NT2/D1 (cell line): ENCODE data around the gene GFOD1.

Experiments used
- DNase-seq: peaks from one replicate; pipeline ENCODE4 v3.0.0-alpha.2; 2011; ENCODE audit warnings: low read depth, low spot score
- H3K27me3 ChIP-seq: 2 replicates; pipeline ENCODE4 v1.6.0; 2011; ENCODE audit warnings: mild to moderate bottlenecking; ENCODE audit not compliant: insufficient read length, insufficient read depth
- H3K36me3 ChIP-seq: 2 replicates; pipeline ENCODE4 v1.6.1; 2011; ENCODE audit warnings: mild to moderate bottlenecking, low read length, mixed read lengths; ENCODE audit not compliant: insufficient read depth, insufficient read length
- H3K4me1 ChIP-seq: 2 replicates; pipeline ENCODE4 v1.5.1; 2011; ENCODE audit not compliant: insufficient read depth, insufficient read length
- H3K4me3 ChIP-seq: 2 replicates; pipeline ENCODE4 v1.5.1; 2011; ENCODE audit warnings: low read depth; ENCODE audit not compliant: insufficient read length
- H3K9ac ChIP-seq: 2 replicates; pipeline ENCODE4 v1.6.0; 2011; ENCODE audit warnings: low read depth; ENCODE audit not compliant: insufficient read length
- H3K9me3 ChIP-seq: 2 replicates; pipeline ENCODE4 v1.5.1; 2011; ENCODE audit warnings: mild to moderate bottlenecking, low read length; ENCODE audit not compliant: insufficient read depth
- SUZ12 ChIP-seq: IDR thresholded peaks from 2 replicates; pipeline ENCODE4 v1.6.1; 2011; ENCODE audit not compliant: insufficient read length, insufficient read depth; ENCODE audit errors: extremely low read depth
- YY1 ChIP-seq: IDR thresholded peaks from 2 replicates; pipeline ENCODE4 v1.6.1; 2011; ENCODE audit not compliant: insufficient read length, insufficient read depth
- ZNF274 ChIP-seq: IDR thresholded peaks from 2 replicates; pipeline ENCODE4 v1.6.1; 2011; ENCODE audit warnings: mild to moderate bottlenecking, low read depth, low read length

GFOD1 gene, protein sequence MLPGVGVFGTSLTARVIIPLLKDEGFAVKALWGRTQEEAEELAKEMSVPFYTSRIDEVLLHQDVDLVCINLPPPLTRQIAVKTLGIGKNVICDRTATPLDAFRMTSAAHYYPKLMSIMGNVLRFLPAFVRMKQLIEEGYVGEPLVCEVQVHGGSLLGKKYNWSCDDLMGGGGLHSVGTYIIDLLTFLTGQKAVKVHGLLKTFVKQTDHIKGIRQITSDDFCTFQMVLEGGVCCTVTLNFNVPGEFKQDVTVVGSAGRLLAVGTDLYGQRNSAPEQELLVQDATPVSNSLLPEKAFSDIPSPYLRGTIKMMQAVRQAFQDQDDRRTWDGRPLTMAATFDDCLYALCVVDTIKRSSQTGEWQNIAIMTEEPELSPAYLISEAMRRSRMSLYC

DNA sequence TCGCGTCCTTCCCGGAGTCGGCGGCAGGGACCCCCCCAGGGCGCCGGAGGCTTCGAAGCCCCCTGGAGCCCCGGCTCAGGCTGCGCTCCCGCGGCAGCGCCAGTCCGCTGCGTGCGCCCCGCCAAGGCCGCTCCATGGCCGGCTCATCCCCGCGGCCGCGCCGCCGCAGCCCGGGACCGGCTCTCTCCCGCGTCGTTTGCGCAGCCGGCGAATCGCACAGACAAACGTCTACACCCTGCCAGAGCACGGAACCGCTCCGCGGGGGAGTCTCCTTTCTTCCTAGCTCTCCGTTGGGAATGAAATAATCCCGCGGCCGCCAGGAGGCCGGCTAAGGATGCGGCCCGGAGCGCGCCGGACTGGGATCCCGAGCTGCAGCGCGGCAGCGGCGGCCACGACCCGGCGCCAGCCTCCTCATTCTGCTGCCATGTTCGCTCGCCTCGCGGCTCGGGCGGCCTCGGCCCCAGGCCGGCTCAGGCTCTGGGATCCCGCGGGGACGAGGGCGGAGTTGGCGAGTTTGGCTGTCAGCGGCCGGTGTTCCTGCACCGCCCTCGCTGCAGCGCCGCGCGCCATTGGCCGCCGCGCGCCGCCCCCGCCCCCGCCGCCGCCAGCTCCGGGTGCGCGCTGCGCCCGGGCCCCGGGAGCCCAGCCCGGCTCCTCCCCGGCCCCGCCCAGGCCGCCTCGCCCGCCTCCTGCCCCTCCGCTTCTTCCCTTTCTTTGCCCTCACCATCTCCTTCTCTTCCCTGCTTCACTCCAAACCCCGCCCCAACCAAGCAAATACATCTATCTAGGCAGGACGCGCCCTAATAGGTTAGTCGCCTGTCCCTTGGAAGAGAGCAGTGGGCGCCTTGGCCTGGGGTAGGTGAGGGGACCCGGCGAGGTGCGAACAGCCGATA is at the start of gene GFOD1:
Gene GFOD1, minus strand, starts transcription at position 479 of the 893 bp plus-strand sequence. CDS start 710 bp downstream, outside the sequence.
- Histone ChIP-seq H3K4me1 (peaks cover 3% of the 10 kb centered on the region), H3K9ac (peak within 1 kb of the TSS; percentile 71), H3K27me3 (peaks cover 64% of the 10 kb centered on the region), H3K9me3 (no peaks in the 10 kb centered on the region), H3K36me3 (no peaks in the 10 kb centered on the region), H3K4me3 (peak within 1 kb of the TSS; percentile 63)
- TF ChIP-seq ZNF274: no peak
- no peak for TF ChIP-seq SUZ12
- TF ChIP-seq YY1: no peak
- DNase-seq: no peak

DNA sequence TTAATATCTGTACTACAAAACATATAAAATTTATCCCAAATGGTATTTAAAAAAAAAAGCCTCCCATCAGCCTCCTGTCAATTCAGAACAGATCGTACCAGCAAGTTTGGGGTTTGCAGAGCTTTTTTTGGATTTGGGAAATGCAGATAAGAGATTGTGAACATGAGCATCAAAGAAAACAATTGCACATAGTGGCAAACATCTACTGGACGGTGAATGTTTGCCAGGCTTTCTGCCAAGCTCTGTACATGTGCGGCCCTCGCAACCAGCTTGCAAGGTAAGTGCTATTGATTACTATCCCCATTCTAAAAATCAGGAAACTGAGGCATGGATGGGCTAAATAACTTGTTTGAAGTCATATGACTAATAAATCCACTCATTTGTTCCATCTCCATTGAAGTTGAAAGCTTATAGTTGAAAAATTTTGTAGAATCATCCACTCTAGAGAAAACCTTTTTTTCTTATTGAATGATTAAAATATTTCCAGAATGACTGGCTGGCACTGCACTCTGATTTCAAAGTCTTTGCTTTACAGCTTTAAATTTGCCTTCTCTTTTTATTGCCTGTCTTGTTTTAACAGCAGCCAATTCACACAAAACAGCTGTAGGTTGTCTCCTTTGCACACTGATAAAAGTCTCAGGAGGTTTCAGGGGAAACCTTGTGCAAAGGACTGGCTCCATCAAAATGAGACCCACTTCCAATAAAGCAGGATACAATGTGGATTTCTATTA is 49.6 kb upstream of the GFOD1 start:
- H3K9ac ChIP-seq: no peak overlapping the region
- no peaks in the 10 kb centered on the region for H3K9me3 ChIP-seq
- peaks cover 3% of the 10 kb centered on the region for H3K4me1 ChIP-seq
- no peak for TF ChIP-seq SUZ12
- TF ChIP-seq YY1: no peak
- H3K36me3 ChIP-seq: no peaks in the 10 kb centered on the region
- H3K4me3 ChIP-seq: no peak overlapping the region
- no peak for DNase-seq
- no peaks in the 10 kb centered on the region for H3K27me3 ChIP-seq

GRCh38 chr6:13535306-13535705 is 47.9 kb upstream of the GFOD1 start:
- Histone ChIP-seq H3K36me3 (no peaks in the 10 kb centered on the region), H3K4me3 (no peak overlapping the region), H3K9me3 (no peaks in the 10 kb centered on the region), H3K9ac (no peak overlapping the region), H3K27me3 (no peaks in the 10 kb centered on the region), H3K4me1 (peaks cover 3% of the 10 kb centered on the region)
- TF ChIP-seq YY1: no peak
- TF ChIP-seq ZNF274: no peak
- TF ChIP-seq SUZ12: no peak
- no peak for DNase-seq

DNA sequence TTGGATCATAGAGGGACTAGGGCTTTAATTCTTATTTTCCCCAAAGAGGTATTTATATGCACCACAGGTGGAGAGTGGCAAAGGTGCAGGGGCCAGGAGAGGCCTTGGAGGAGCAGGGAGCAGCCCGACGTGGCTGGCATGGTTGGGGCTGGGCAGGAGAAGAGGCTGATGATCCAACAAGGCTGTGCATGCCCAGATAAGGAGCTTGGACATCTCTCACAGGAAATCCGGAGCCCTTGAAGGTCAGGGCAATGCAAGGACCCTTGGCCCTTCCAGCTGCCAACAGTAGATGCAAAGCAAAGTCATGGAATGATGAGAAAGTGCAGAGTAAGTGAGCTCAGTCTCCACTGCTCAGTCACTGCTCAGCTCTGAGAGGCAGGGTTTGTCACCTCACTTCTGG is 47.1 kb upstream of the GFOD1 start:
- peaks cover 3% of the 10 kb centered on the region for H3K4me1 ChIP-seq
- no peak for DNase-seq
- TF ChIP-seq YY1 (no peak), SUZ12 (no peak), ZNF274 (no peak)
- no peaks in the 10 kb centered on the region for H3K9me3 ChIP-seq
- H3K4me3 ChIP-seq: no peak overlapping the region
- H3K27me3 ChIP-seq: no peaks in the 10 kb centered on the region
- H3K36me3 ChIP-seq: no peaks in the 10 kb centered on the region
- no peak overlapping the region for H3K9ac ChIP-seq

DNA sequence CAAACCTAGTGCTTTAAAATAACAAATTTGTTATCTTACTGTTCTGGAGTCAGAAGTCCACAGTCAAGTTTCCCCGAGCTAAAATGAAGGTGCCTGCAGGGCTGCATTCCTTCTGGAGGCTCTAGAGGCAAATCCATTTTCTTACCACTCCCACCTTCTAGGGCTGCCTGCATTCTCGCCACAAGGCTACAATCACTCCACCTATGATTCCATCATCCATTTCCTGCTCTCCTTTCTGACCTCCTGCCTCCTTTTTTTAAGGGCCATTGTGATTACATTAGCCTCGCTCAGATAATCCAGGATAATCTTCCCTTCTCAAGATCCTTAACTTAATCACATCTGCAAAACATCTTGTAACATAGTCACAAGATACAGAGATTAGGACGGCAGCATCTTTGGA is 44.6 kb upstream of the GFOD1 start:
- no peaks in the 10 kb centered on the region for H3K36me3 ChIP-seq
- H3K9me3 ChIP-seq: no peaks in the 10 kb centered on the region
- no peak overlapping the region for H3K9ac ChIP-seq
- TF ChIP-seq ZNF274 (no peak), YY1 (no peak)
- H3K27me3 ChIP-seq: no peaks in the 10 kb centered on the region
- H3K4me1 ChIP-seq: peaks cover 3% of the 10 kb centered on the region
- no peak overlapping the region for H3K4me3 ChIP-seq
- peak; percentile 25 for DNase-seq

- Histone ChIP-seq H3K4me3 (no peak overlapping the region), H3K4me1 (peaks cover 3% of the 10 kb centered on the region), H3K27me3 (no peaks in the 10 kb centered on the region), H3K36me3 (no peaks in the 10 kb centered on the region), H3K9ac (no peak overlapping the region), H3K9me3 (no peaks in the 10 kb centered on the region)
- DNase-seq: no peak
- TF ChIP-seq SUZ12 (no peak), YY1 (no peak), ZNF274 (no peak)
These were observed 41.5 kb upstream of the GFOD1 start for GRCh38 chr6:13528777-13529343.

- no peak overlapping the region for H3K4me3 ChIP-seq
- no peak for DNase-seq
- TF ChIP-seq YY1 (no peak), SUZ12 (no peak), ZNF274 (no peak)
- no peaks in the 10 kb centered on the region for H3K27me3 ChIP-seq
- no peaks in the 10 kb centered on the region for H3K9me3 ChIP-seq
- H3K4me1 ChIP-seq: peaks cover 3% of the 10 kb centered on the region
- H3K9ac ChIP-seq: no peak overlapping the region
- H3K36me3 ChIP-seq: no peaks in the 10 kb centered on the region
These were observed 40.8 kb upstream of the GFOD1 start for GRCh38 chr6:13528232-13528631.
